HepG2 (cell line): ENCODE measurements around the gene FKBP5. TPM values are rescaled to one million over a fixed set of nuclear protein-coding genes. Genes with fewer than 3 reads are reported as not detected.

Experiments
- ATAC-seq: fragments of 200-7000 bp; cut with Tn5 transposase; 3 replicates; pipeline ENCODE4 v1.9.1; 2020; ENCODE audit warnings: mild to moderate bottlenecking, moderate library complexity
- BruUV-seq: library from RNA; stranded (reverse); fragments of 400-500 nt; replicated peaks from 2 replicates; lab custom pipeline; 2021; lab: Mats Ljungman, UMichigan
- CTCF ChIA-PET: fragments of 300-600 bp; formaldehyde crosslinking; extraction: SDS; loops from one replicate; lab custom pipeline; 2021; ENCODE audit warnings: low total read pairs, inconsistent platforms, low intra/inter-chr PET ratio; lab: Yijun Ruan, JAX
- POLR2A ChIA-PET: fragments of 350-600 bp; sonication (Branson Sonifier 250); formaldehyde crosslinking; loops from one replicate; lab custom pipeline; 2020; ENCODE audit warnings: antibody characterized with exemption, inconsistent platforms; lab: Yijun Ruan, JAX
- DNase-seq: peaks from one replicate; pipeline ENCODE4 v3.0.0-alpha.2; 2015; ENCODE audit warnings: low spot score
- FAIRE-seq: peaks from 3 replicates; lab custom pipeline; 2011; peaks lifted over from hg19 to GRCh38; lab: Jason Lieb, UNC
- H2AFZ ChIP-seq: one replicate; pipeline ENCODE4 v1.6.1; 2011; ENCODE audit warnings: low read length, inconsistent platforms
- H3K27ac ChIP-seq: fragments of 300-600 bp; 3 replicates; pipeline ENCODE4 v1.8.0; 2011; ENCODE audit warnings: mixed run types, mild to moderate bottlenecking, mixed read lengths, low read length, inconsistent platforms; ENCODE audit not compliant: insufficient read depth; ENCODE audit errors: extremely low read length
- H3K27me3 ChIP-seq, 2 experiments: fragments of 200-600 bp in 1 of 2; 2 replicates in 1 of 2; 3 replicates in 1 of 2; pipeline versions ENCODE4 v1.6.0 to v1.8.0; 2011; ENCODE audit warnings: low read length in 2 of 2, mild to moderate bottlenecking in 2 of 2, moderate library complexity in 2 of 2, inconsistent platforms in 1 of 2; ENCODE audit not compliant: insufficient read depth in 2 of 2, control insufficient read depth in 1 of 2
- H3K36me3 ChIP-seq, 2 experiments: fragments of 200-600 bp in 1 of 2; replicated peaks in 1 of 2; 2 replicates in 1 of 2; 3 replicates in 1 of 2; pipeline versions ENCODE4 v1.5.1 to v1.8.0; 2011; ENCODE audit warnings: low read length in 2 of 2, inconsistent platforms in 1 of 2; ENCODE audit not compliant: insufficient read depth in 2 of 2, control insufficient read depth in 1 of 2
- H3K4me1 ChIP-seq: 2 replicates; pipeline ENCODE4 v1.5.1; 2012; ENCODE audit warnings: low read length, inconsistent platforms; ENCODE audit not compliant: insufficient read depth
- H3K4me2 ChIP-seq: 2 replicates; pipeline ENCODE4 v1.6.0; 2011; ENCODE audit warnings: low read depth, low read length, inconsistent platforms
- H3K4me3 ChIP-seq, 3 experiments: fragments of 200-600 bp in 1 of 3; sonication (generic), shearing (Covaris generic) in 1 of 3; replicated peaks in 1 of 3; 2 replicates each; pipeline ENCODE4 v1.5.1; 2011 to 2016; ENCODE audit warnings: low read length in 3 of 3, inconsistent platforms in 2 of 3, low read depth in 2 of 3, mild to moderate bottlenecking in 2 of 3, control low read depth in 1 of 3, mixed read lengths in 1 of 3; ENCODE audit not compliant: insufficient read depth in 1 of 3
- H3K79me2 ChIP-seq: one replicate; pipeline ENCODE4 v1.6.1; 2011; ENCODE audit warnings: low read length, inconsistent platforms; ENCODE audit not compliant: insufficient read depth
- H3K9ac ChIP-seq: 2 replicates; pipeline ENCODE4 v1.6.0; 2011; ENCODE audit warnings: mild to moderate bottlenecking, low read depth, low read length, inconsistent platforms; ENCODE audit not compliant: insufficient read depth
- H3K9me3 ChIP-seq: 2 replicates; pipeline ENCODE4 v1.5.1; 2012; ENCODE audit warnings: mild to moderate bottlenecking, low read length
- H4K20me1 ChIP-seq: 2 replicates; pipeline ENCODE4 v1.6.0; 2011; ENCODE audit warnings: inconsistent platforms, mild to moderate bottlenecking, low read length, moderate library complexity; ENCODE audit not compliant: insufficient read depth
- ATF6 ChIP-seq: sonication (generic); formaldehyde crosslinking; conservative IDR thresholded peaks from 2 replicates; pipeline ENCODE4 v1.4.0; 2020; ENCODE audit warnings: missing genetic modification reagents
- CEBPZ ChIP-seq: IDR thresholded peaks from 2 replicates; pipeline ENCODE4 v1.6.1; 2012; ENCODE audit warnings: low read length, improper control_type of control experiment
- HES4 ChIP-seq: sonication (generic); formaldehyde crosslinking; IDR thresholded peaks from 2 replicates; pipeline ENCODE4 v1.9.0; 2021; ENCODE audit warnings: mild to moderate bottlenecking, missing genetic modification reagents, borderline replicate concordance
- HNRNPH1 ChIP-seq: fragments of 200-400 bp; formaldehyde crosslinking; optimal IDR thresholded peaks from 2 replicates; pipeline ENCODE3; 2017; ENCODE audit warnings: mild to moderate bottlenecking, low read depth, low read length
- PRDM15 ChIP-seq: sonication (generic); formaldehyde crosslinking; IDR thresholded peaks from 2 replicates; pipeline ENCODE4 v1.4.0; 2020; ENCODE audit warnings: missing genetic modification reagents
- PRMT3 ChIP-seq: sonication (generic); formaldehyde crosslinking; IDR thresholded peaks from 2 replicates; pipeline ENCODE4 v1.8.1; 2022; ENCODE audit warnings: low read depth, mild to moderate bottlenecking, moderate library complexity, missing genetic modification reagents, borderline replicate concordance
- ZNF451 ChIP-seq: sonication (generic); formaldehyde crosslinking; IDR thresholded peaks from 2 replicates; pipeline ENCODE4 v1.5.0; 2020; ENCODE audit warnings: mild to moderate bottlenecking, missing genetic modification reagents
- ZNF512 ChIP-seq: sonication (generic); formaldehyde crosslinking; IDR thresholded peaks from 2 replicates; pipeline ENCODE4 v1.4.0; 2020; ENCODE audit warnings: mild to moderate bottlenecking, missing genetic modification reagents
- ZNF574 ChIP-seq: sonication (generic); formaldehyde crosslinking; IDR thresholded peaks from 2 replicates; pipeline ENCODE4 v1.4.0; 2020; ENCODE audit warnings: missing genetic modification reagents
- WGBS: methylation state at CpG from one replicate; pipeline ENCODE4 v1.1.6; 2017; ENCODE audit warnings: low lambda C conversion rate; 5-methylcytosine and 5-hydroxymethylcytosine counted together
- in situ Hi-C: cut with HindIII; loops from 2 replicates; pipeline ENCODE4 v1.10.0; 2017; ENCODE audit warnings: low pct_unique_long_range_greater_than_20kb; ENCODE audit not compliant: extremely low pct_ligation_motif_present
- intact Hi-C: fragments of 100-400 bp; cut with micrococcal nuclease; formaldehyde crosslinking; loops from one replicate; pipeline ENCODE4 v1.10.0; 2022; ENCODE audit not compliant: unreplicated experiment
- polyA plus RNA-seq, 8 experiments: library from polyadenylated mRNA; depleted of rRNA in 3 of 8; stranded (reverse) in 7 of 8; unstranded in 1 of 8; fragments of >200 nt; fragmentation: Illumina TruSeq in 4 of 8; extraction: Trizol in 4 of 8; gene quantifications; 2 replicates each; pipeline versions ENCODE4 v1.2.1 to v1.2.3, GENCODE V29; 2011 to 2016; ENCODE audit warnings: low read depth in 4 of 8, missing spikeins in 1 of 8, mixed read lengths in 1 of 8; ENCODE audit not compliant: insufficient read depth in 1 of 8
- total RNA-seq, 5 experiments: library from RNA; depleted of rRNA; stranded (reverse); fragments of >200 nt; fragmentation: Illumina TruSeq; extraction: Trizol; gene quantifications; 2 replicates each; pipeline ENCODE4 v1.2.3, GENCODE V29; 2016; ENCODE audit warnings: low read depth in 1 of 5

Gene FKBP5
- total and polyA plus RNA-seq, 2 of the 13 experiments (the other 11 are each of a cell fraction or from before 2014, with no cell fraction given): 8.0 to 17.4 TPM

- Histone ChIP-seq H3K9me3 (peaks cover 11% of the 10 kb centered on the region; the same call in 1 of the 2 replicates), H2AFZ (no peak overlapping the region), H3K9ac (no peak overlapping the region), H3K79me2 (no peaks in the 10 kb centered on the region), H3K27me3 (peaks cover 2 to 12% of the 10 kb centered on the region in 2 experiments; a peak in 3 of 5 replicates), H3K4me2 (no peak overlapping the region), H3K4me1 (no peaks in the 10 kb centered on the region), H3K27ac (no peak overlapping the region), H4K20me1 (no peaks in the 10 kb centered on the region), H3K4me3 (no peak overlapping the region), H3K36me3 (no peaks in the 10 kb centered on the region)
- 64% methylated on average over 4 of the region's 4 CpGs for WGBS
- BruUV-seq: no TSS peak
- CTCF ChIA-PET: no interaction called here
- DNase-seq (no peak), FAIRE-seq (no peak), ATAC-seq (no peak)
- TF ChIP-seq ZNF451 (CRISPR knock-in tag): no peak
- TF ChIP-seq PRDM15: no peak
- TF ChIP-seq PRMT3 (CRISPR knock-in tag): no peak
- no peak for TF ChIP-seq HES4 (CRISPR knock-in tag)
- no peak for TF ChIP-seq ZNF512 (CRISPR knock-in tag)
- TF ChIP-seq ATF6 (CRISPR knock-in tag): no peak
- no peak for TF ChIP-seq HNRNPH1
- no peak for TF ChIP-seq ZNF574 (CRISPR knock-in tag)
- TF ChIP-seq CEBPZ: no peak
- in situ Hi-C loops (no loop called here), intact Hi-C loops (no loop called here)
- POLR2A ChIA-PET: no interaction called here
Observed at GRCh38 chr6:35554811-35555210, 133.9 kb downstream of the FKBP5 start.
